Epidermal melanocyte (primary cell): Measurements from ENCODE around the gene KCNQ1OT1.

Experiments used
- DNase-seq: peaks from one replicate; pipeline ENCODE4 v3.0.0; 2011; ENCODE audit warnings: low spot score; ENCODE audit not compliant: insufficient read length

KCNQ1OT1 gene

GRCh38 chr11:2699531-2700414, at the start of gene KCNQ1OT1:
TSS of gene KCNQ1OT1 (minus strand) at chr11:2699994.
- peak; percentile 98 for DNase-seq

GRCh38 chr11:2748814-2749554, 49.2 kb upstream of the KCNQ1OT1 start:
- no peak for DNase-seq

GRCh38 chr11:2748061-2748813, 48.4 kb upstream of the KCNQ1OT1 start:
- DNase-seq, result no peak

GRCh38 chr11:2747248-2748027, 47.6 kb upstream of the KCNQ1OT1 start:
- DNase-seq, result no peak

- no peak for DNase-seq
Observed at GRCh38 chr11:2746401-2747247, 46.8 kb upstream of the KCNQ1OT1 start.

- DNase-seq, result no peak
Observed at GRCh38 chr11:2745511-2745910, 45.7 kb upstream of the KCNQ1OT1 start.

- DNase-seq, result no peak
Observed at GRCh38 chr11:2744166-2744565, 44.4 kb upstream of the KCNQ1OT1 start.

- DNase-seq, result no peak
Observed at GRCh38 chr11:2743427-2744110, 43.8 kb upstream of the KCNQ1OT1 start.

GRCh38 chr11:2742611-2743426, 43.0 kb upstream of the KCNQ1OT1 start:
- no peak for DNase-seq

- DNase-seq, result no peak
Observed at GRCh38 chr11:2742201-2742600, 42.4 kb upstream of the KCNQ1OT1 start.

GRCh38 chr11:2741377-2742131, 41.8 kb upstream of the KCNQ1OT1 start:
- no peak for DNase-seq

GRCh38 chr11:2741006-2741376, 41.2 kb upstream of the KCNQ1OT1 start:
- DNase-seq, result no peak

GRCh38 chr11:2740275-2740940, 40.6 kb upstream of the KCNQ1OT1 start:
- no peak for DNase-seq

- DNase-seq, result no peak
Observed at GRCh38 chr11:2739531-2740274, 39.9 kb upstream of the KCNQ1OT1 start.

GRCh38 chr11:2738551-2739431, 39.0 kb upstream of the KCNQ1OT1 start:
- DNase-seq, result no peak

GRCh38 chr11:2737866-2738265, 38.1 kb upstream of the KCNQ1OT1 start:
- DNase-seq, result no peak
